Measurements from ENCODE around the gene PCDHGA9. TPM values are rescaled to one million over a fixed set of nuclear protein-coding genes. Genes with fewer than 3 reads are reported as not detected.

The PCDHGA9 gene
- total and polyA plus RNA-seq, 2 donors (not counting 3 experiments of a cell fraction or from before 2014, with no cell fraction given), result 1.1 to 3.9 TPM

DNA sequence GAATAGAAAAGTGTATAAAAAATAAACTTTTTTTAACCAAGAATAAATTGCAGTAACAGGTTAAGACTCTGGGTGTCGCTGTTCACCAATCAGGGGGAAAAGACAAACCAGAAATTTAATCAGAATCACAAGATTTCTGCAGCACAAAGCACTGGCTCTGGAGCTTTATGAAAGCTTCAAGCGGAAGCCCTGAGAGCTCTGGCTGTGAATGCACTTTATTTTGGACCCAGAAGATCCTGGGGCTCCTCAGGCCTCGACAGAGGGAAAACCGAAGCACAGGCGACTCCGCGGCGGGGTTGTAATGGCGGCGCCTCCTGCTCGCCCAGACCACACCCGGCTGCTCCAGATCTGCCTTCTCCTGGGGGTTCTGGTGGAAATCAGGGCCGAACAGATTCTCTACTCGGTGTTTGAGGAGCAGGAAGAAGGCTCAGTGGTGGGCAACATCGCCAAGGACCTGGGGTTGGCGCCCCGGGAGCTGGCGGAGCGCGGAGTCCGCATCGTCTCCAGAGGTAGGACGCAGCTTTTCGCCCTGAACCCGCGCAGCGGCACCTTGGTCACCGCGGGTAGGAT is 47.6 kb upstream of the PCDHGA9 start, which contains the start of gene PCDHGA4:
PCDHGA4 (plus strand) TSS at position 122 of the 570 bp plus-strand sequence; CDS start at position 209, 87 bp downstream.
- peak within 1 kb of the TSS; percentile 73 for H2AFZ ChIP-seq (ENCODE audit: low read depth, low read length)
- H3K27me3 ChIP-seq (ENCODE audit: control insufficient read depth in 2 of 2, insufficient read depth in 2 of 2, low read length in 2 of 2), result peaks cover 34 to 58% of the 10 kb centered on the region in 2 experiments
- FAIRE-seq (no peak), DNase-seq (ENCODE audit: low read depth, low spot score) (peak; percentile 34)
- TSS peak; percentile 14 for BruUV-seq (replicated peaks)
- peak within 1 kb of the TSS; percentile 38 for H3K4me2 ChIP-seq (ENCODE audit: insufficient read depth, low read length)
- H3K4me1 ChIP-seq (ENCODE audit: control insufficient read depth, extremely low read depth, insufficient read depth, low read length), result no peaks in the 10 kb centered on the region
- intact Hi-C loops (cut with micrococcal nuclease), result loop anchor here (5.0 kb wide), 1 partner anchor 207 kb away; no protein-coding TSS in a partner anchor
- H3K9me3 ChIP-seq (replicated peaks; ENCODE audit: control insufficient read depth, insufficient read depth, low read length), result no peaks in the 10 kb centered on the region
- no peak within 1 kb of the TSS for H3K27ac ChIP-seq (ENCODE audit: insufficient read depth, low read depth, low read length)
- TF ChIP-seq MYC (IDR thresholded peaks at IDR 0.05; ENCODE audit: low read depth, low read length) (no peak), FOS (IDR thresholded peaks at IDR 0.05; ENCODE audit: borderline replicate concordance, insufficient read depth, low read length) (no peak), POLR2A (IDR thresholded peaks at IDR 0.05; ENCODE audit: low read depth, low read length) (no peak), JUN (IDR thresholded peaks at IDR 0.05; ENCODE audit: borderline replicate concordance, insufficient read depth, insufficient read length, low read depth) (no peak), POLR2AphosphoS5 (IDR thresholded peaks at IDR 0.05; ENCODE audit: insufficient read depth, low read depth, low read length) (no peak), MAX (IDR thresholded peaks at IDR 0.05; ENCODE audit: insufficient read depth, insufficient read length) (no peak), GATA2 (IDR thresholded peaks at IDR 0.05; ENCODE audit: insufficient read depth, insufficient read length, low read depth, low read length) (no peak)
- TF ChIP-seq, protein P1, sequence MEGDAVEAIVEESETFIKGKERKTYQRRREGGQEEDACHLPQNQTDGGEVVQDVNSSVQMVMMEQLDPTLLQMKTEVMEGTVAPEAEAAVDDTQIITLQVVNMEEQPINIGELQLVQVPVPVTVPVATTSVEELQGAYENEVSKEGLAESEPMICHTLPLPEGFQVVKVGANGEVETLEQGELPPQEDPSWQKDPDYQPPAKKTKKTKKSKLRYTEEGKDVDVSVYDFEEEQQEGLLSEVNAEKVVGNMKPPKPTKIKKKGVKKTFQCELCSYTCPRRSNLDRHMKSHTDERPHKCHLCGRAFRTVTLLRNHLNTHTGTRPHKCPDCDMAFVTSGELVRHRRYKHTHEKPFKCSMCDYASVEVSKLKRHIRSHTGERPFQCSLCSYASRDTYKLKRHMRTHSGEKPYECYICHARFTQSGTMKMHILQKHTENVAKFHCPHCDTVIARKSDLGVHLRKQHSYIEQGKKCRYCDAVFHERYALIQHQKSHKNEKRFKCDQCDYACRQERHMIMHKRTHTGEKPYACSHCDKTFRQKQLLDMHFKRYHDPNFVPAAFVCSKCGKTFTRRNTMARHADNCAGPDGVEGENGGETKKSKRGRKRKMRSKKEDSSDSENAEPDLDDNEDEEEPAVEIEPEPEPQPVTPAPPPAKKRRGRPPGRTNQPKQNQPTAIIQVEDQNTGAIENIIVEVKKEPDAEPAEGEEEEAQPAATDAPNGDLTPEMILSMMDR (IDR thresholded peaks at IDR 0.05; ENCODE audit: extremely low read depth in 1 of 2, insufficient read depth in 1 of 2, low read depth in 1 of 2, low read length in 2 of 2), result peak; percentile 33 to 54
- no peaks in the 10 kb centered on the region for H3K79me2 ChIP-seq (ENCODE audit: control insufficient read depth, insufficient read depth, low read length)
- dilution Hi-C loops (cut with MboI; ENCODE audit: extremely low pct_ligation_motif_present, low sequenced_read_pairs), result no loop called here
- no peaks in the 10 kb centered on the region for H4K20me1 ChIP-seq (replicated peaks; ENCODE audit: control insufficient read depth, extremely low read depth, insufficient read depth, low read length)
- no peaks in the 10 kb centered on the region for H3K36me3 ChIP-seq (ENCODE audit: control insufficient read depth in 2 of 2, extremely low read depth in 1 of 2, insufficient read depth in 2 of 2, low read length in 2 of 2)
- ChIA-PET CTCF (interaction anchor here (0.6 to 3.0 kb wide), 20 partner anchors 9 to 212 kb away, joined by 3 to 25 read pairs (median 5); partner anchors contain the start of genes PCDHGA11, PCDHGA12, PCDHGA2 and PCDHGA3), POLR2A (no interaction called here)
- H3K9ac ChIP-seq (replicated peaks; ENCODE audit: extremely low read depth, insufficient read depth, low read length), result no peak within 1 kb of the TSS
- peak within 1 kb of the TSS; percentile 11 to 38 (median 33) for H3K4me3 ChIP-seq (replicated peaks in 1 of 3; ENCODE audit: insufficient read depth in 1 of 3, low read depth in 1 of 3, low read length in 3 of 3)
- no peaks in the 10 kb centered on the region for H3K9me1 ChIP-seq (replicated peaks; ENCODE audit: control insufficient read depth, extremely low read depth, insufficient read depth, low read length)

Measured in endothelial cell of umbilical vein (primary cell).